ENCODE measurements around the gene CTBP1.
A peak's percentile ranks its signal among the peaks of the same experiment; 100 is the strongest.

The CTBP1 gene

GRCh38 chr4:1222036-1222789, 26.7 kb downstream of the CTBP1 start:
- ChIA-PET POLR2A (no interaction called here), CTCF (no interaction called here)
- DNase-seq (ENCODE audit: extremely low spot score): no peak
- no peak for TF ChIP-seq CTCF (IDR thresholded peaks at IDR 0.05; ENCODE audit: control extremely low read depth, extremely low read depth, low read depth, missing control alignments)

- no peak for DNase-seq (ENCODE audit: extremely low spot score)
- TF ChIP-seq CTCF (IDR thresholded peaks at IDR 0.05; ENCODE audit: control extremely low read depth, extremely low read depth, low read depth, missing control alignments): no peak
- ChIA-PET CTCF (no interaction called here), POLR2A (no interaction called here)
These were observed 27.6 kb downstream of the CTBP1 start for GRCh38 chr4:1221155-1221870.

GRCh38 chr4:1220566-1220965, 28.4 kb downstream of the CTBP1 start:
- CTCF ChIA-PET: interaction anchor here (2.0 kb wide), 1 partner anchor 54 kb away, joined by 5 read pairs; no protein-coding TSS in a partner anchor
- POLR2A ChIA-PET: no interaction called here
- no peak for DNase-seq (ENCODE audit: extremely low spot score)
- no peak for TF ChIP-seq CTCF (IDR thresholded peaks at IDR 0.05; ENCODE audit: control extremely low read depth, extremely low read depth, low read depth, missing control alignments)

GRCh38 chr4:1219566-1219950, 29.4 kb downstream of the CTBP1 start:
- DNase-seq (ENCODE audit: extremely low spot score): no peak
- ChIA-PET POLR2A (no interaction called here), CTCF (interaction anchor here (0.9 to 2.0 kb wide), 3 partner anchors 47 to 53 kb away, joined by 3 to 5 read pairs (median 4); no protein-coding TSS in a partner anchor)
- TF ChIP-seq CTCF (IDR thresholded peaks at IDR 0.05; ENCODE audit: control extremely low read depth, extremely low read depth, low read depth, missing control alignments): no peak

- POLR2A ChIA-PET: no interaction called here
- CTCF ChIA-PET: interaction anchor here (0.9 to 2.0 kb wide), 3 partner anchors 48 to 53 kb away, joined by 3 to 5 read pairs (median 4); no protein-coding TSS in a partner anchor
- DNase-seq (ENCODE audit: extremely low spot score): peak; percentile 75
- TF ChIP-seq CTCF (IDR thresholded peaks at IDR 0.05; ENCODE audit: control extremely low read depth, extremely low read depth, low read depth, missing control alignments): no peak
These were observed 30.0 kb downstream of the CTBP1 start for GRCh38 chr4:1218634-1219565.

- ChIA-PET CTCF (interaction anchor here (1.2 to 2.0 kb wide), 3 partner anchors 14 to 80 kb away, joined by 3 to 9 read pairs (median 5); no protein-coding TSS in a partner anchor), POLR2A (interaction anchor here (1.2 kb wide), 1 partner anchor 13 kb away, joined by 3 read pairs; no protein-coding TSS in a partner anchor)
- DNase-seq (ENCODE audit: extremely low spot score): no peak
- TF ChIP-seq CTCF (IDR thresholded peaks at IDR 0.05; ENCODE audit: control extremely low read depth, extremely low read depth, low read depth, missing control alignments): no peak
These were observed 31.6 kb downstream of the CTBP1 start for GRCh38 chr4:1217366-1217765.

Data from GM10248 (cell line).